ENCODE data around the gene NSG1.

NSG1 gene

GRCh38 chr4:4374388-4375098 lies 12.4 kb upstream of the NSG1 start:
- no peak for DNase-seq (ENCODE audit: low read depth)

- no peak for DNase-seq (ENCODE audit: low read depth)
Measured at GRCh38 chr4:4376074-4376473, 10.8 kb upstream of the NSG1 start.

- no peak for DNase-seq (ENCODE audit: low read depth)
Measured at GRCh38 chr4:4377191-4377590, 9.7 kb upstream of the NSG1 start.

- no peak for DNase-seq (ENCODE audit: low read depth)
Measured at GRCh38 chr4:4377732-4378460, 9.0 kb upstream of the NSG1 start.

GRCh38 chr4:4379540-4380087 lies 7.3 kb upstream of the NSG1 start:
- no peak for DNase-seq (ENCODE audit: low read depth)

GRCh38 chr4:4383085-4383484 lies 3.8 kb upstream of the NSG1 start:
- DNase-seq (ENCODE audit: low read depth) = no peak

GRCh38 chr4:4384837-4385236 lies 2.1 kb upstream of the NSG1 start:
- no peak for DNase-seq (ENCODE audit: low read depth)

- no peak for DNase-seq (ENCODE audit: low read depth)
Measured at GRCh38 chr4:4385729-4386295, 1.1 kb upstream of the NSG1 start.

- no peak for DNase-seq (ENCODE audit: low read depth)
Measured at GRCh38 chr4:4386296-4386735, 586 bp upstream of the NSG1 start.

- DNase-seq (ENCODE audit: low read depth) = no peak
Measured at GRCh38 chr4:4387531-4388310, 819 bp downstream of the NSG1 start.

GRCh38 chr4:4388311-4388790 lies 1.4 kb downstream of the NSG1 start:
- DNase-seq (ENCODE audit: low read depth) = no peak

GRCh38 chr4:4388836-4389575 lies 2.1 kb downstream of the NSG1 start:
- DNase-seq (ENCODE audit: low read depth) = no peak

- no peak for DNase-seq (ENCODE audit: low read depth)
Measured at GRCh38 chr4:4390046-4390445, 3.1 kb downstream of the NSG1 start.

GRCh38 chr4:4390515-4391240 lies 3.8 kb downstream of the NSG1 start:
- no peak for DNase-seq (ENCODE audit: low read depth)

GRCh38 chr4:4391866-4392265 lies 5.0 kb downstream of the NSG1 start:
- no peak for DNase-seq (ENCODE audit: low read depth)

- no peak for DNase-seq (ENCODE audit: low read depth)
Measured at GRCh38 chr4:4392501-4393183, 5.7 kb downstream of the NSG1 start.

- no peak for DNase-seq (ENCODE audit: low read depth)
Measured at GRCh38 chr4:4394644-4395043, 7.7 kb downstream of the NSG1 start.

GRCh38 chr4:4395371-4395770 lies 8.5 kb downstream of the NSG1 start:
- no peak for DNase-seq (ENCODE audit: low read depth)

- no peak for DNase-seq (ENCODE audit: low read depth)
Measured at GRCh38 chr4:4395849-4396627, 9.1 kb downstream of the NSG1 start.

Data from non-pigmented ciliary epithelial cell (primary cell).